HG03039 (cell line): ENCODE data around the gene MTURN.

Experiments used
- ATAC-seq: cut with Tn5 transposase; IDR thresholded peaks from one replicate; pipeline ENCODE4 v1.9.1; 2021; ENCODE audit warnings: mild to moderate bottlenecking, moderate library complexity; ENCODE audit not compliant: unreplicated experiment

Gene MTURN

GRCh38 chr7:30159698-30160143 lies 24.9 kb downstream of the MTURN start:
- no peak for ATAC-seq

- no peak for ATAC-seq
Observed at GRCh38 chr7:30160329-30160728, 25.5 kb downstream of the MTURN start.

GRCh38 chr7:30162133-30162532 lies 27.3 kb downstream of the MTURN start:
- no peak for ATAC-seq

- no peak for ATAC-seq
Observed at GRCh38 chr7:30162622-30163124, 27.9 kb downstream of the MTURN start.

GRCh38 chr7:30163231-30163894 lies 28.6 kb downstream of the MTURN start:
- peak; percentile 35 for ATAC-seq

- no peak for ATAC-seq
Observed at GRCh38 chr7:30164567-30164966, 29.8 kb downstream of the MTURN start.

- ATAC-seq = no peak
Observed at GRCh38 chr7:30165590-30165989, 30.8 kb downstream of the MTURN start.

- ATAC-seq = no peak
Observed at GRCh38 chr7:30166155-30166840, 31.5 kb downstream of the MTURN start.

- ATAC-seq = no peak
Observed at GRCh38 chr7:30166841-30167235, 32.1 kb downstream of the MTURN start.

- no peak for ATAC-seq
Observed at GRCh38 chr7:30167901-30168300, 33.1 kb downstream of the MTURN start.

- ATAC-seq = no peak
Observed at GRCh38 chr7:30168835-30169573, 34.2 kb downstream of the MTURN start.

GRCh38 chr7:30169579-30169978 lies 34.8 kb downstream of the MTURN start:
- no peak for ATAC-seq

GRCh38 chr7:30170476-30171205 lies 35.9 kb downstream of the MTURN start:
- no peak for ATAC-seq

GRCh38 chr7:30171766-30172447 lies 37.1 kb downstream of the MTURN start:
- ATAC-seq = no peak

- no peak for ATAC-seq
Observed at GRCh38 chr7:30172451-30172850, 37.7 kb downstream of the MTURN start.

- ATAC-seq = no peak
Observed at GRCh38 chr7:30173058-30173897, 38.5 kb downstream of the MTURN start.

GRCh38 chr7:30175180-30175579 lies 40.4 kb downstream of the MTURN start:
- no peak for ATAC-seq

- ATAC-seq = no peak
Observed at GRCh38 chr7:30175636-30176147, 40.9 kb downstream of the MTURN start.

GRCh38 chr7:30176463-30177109 lies 41.8 kb downstream of the MTURN start:
- ATAC-seq = no peak
